Measurements from ENCODE around the gene LIMK1. TPM values are rescaled to one million over a fixed set of nuclear protein-coding genes. Genes with fewer than 3 reads are reported as not detected.

LIMK1 gene
- total and polyA plus RNA-seq, 4 donors, result 0.63 to 4.1 (median 3.4) TPM

DNA sequence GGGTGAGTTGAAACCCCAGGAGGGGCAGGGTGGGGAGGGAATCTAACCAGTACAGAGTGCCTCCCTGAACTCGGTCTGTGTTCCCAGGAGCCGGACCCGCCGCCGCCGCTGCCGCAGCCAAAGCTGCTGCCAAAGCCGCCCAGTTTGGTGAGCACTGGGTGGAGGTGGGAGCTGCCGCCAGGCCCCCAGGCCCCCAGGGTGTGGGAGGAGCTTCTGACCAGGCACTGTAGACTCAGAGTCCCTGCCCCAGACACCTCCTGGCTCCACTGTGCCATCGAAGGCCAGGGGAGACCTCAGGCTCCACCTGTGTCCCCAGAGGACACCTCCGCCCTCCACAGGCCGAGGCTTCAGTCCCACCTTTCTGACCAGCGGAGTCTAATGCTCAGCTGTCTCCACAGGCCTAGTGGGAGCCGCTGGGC is 20.4 kb upstream of the LIMK1 start:
- Histone ChIP-seq H3K9ac (ENCODE audit: low read depth in 1 of 2, low read length in 2 of 2) (no peak overlapping the region), H3K36me3 (ENCODE audit: control insufficient read depth in 4 of 4, insufficient read depth in 3 of 4, low read depth in 1 of 4, low read length in 3 of 4) (no peaks in the 10 kb centered on the region), H3K27ac (ENCODE audit: low read depth in 1 of 2, low read length in 2 of 2) (no peak overlapping the region), H3K9me3 (ENCODE audit: control insufficient read depth in 4 of 4, low read length in 3 of 4) (no peaks in the 10 kb centered on the region), H3K27me3 (ENCODE audit: control insufficient read depth in 4 of 4, insufficient read depth in 4 of 4, low read length in 3 of 4) (no peaks in the 10 kb centered on the region), H3K4me3 (ENCODE audit: low read depth in 1 of 3, low read length in 3 of 3) (no peak overlapping the region), H3K4me1 (ENCODE audit: control insufficient read depth in 4 of 4, insufficient read depth in 4 of 4, low read length in 3 of 4) (peaks cover 3 to 15% (median 8%) of the 10 kb centered on the region in 4 donors)
- WGBS, result 95% methylated on average over 14 of the region's 14 CpGs
- DNase-seq (ENCODE audit: low spot score), result no peak
- no peak for TF ChIP-seq JUND (IDR thresholded peaks at IDR 0.05)
- no peak for TF ChIP-seq MAX (IDR thresholded peaks at IDR 0.05)
- no peak for TF ChIP-seq RXRA (IDR thresholded peaks at IDR 0.05)
- TF ChIP-seq, protein P1, sequence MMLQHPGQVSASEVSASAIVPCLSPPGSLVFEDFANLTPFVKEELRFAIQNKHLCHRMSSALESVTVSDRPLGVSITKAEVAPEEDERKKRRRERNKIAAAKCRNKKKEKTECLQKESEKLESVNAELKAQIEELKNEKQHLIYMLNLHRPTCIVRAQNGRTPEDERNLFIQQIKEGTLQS (IDR thresholded peaks at IDR 0.05), result no peak
- TF ChIP-seq, protein P2, sequence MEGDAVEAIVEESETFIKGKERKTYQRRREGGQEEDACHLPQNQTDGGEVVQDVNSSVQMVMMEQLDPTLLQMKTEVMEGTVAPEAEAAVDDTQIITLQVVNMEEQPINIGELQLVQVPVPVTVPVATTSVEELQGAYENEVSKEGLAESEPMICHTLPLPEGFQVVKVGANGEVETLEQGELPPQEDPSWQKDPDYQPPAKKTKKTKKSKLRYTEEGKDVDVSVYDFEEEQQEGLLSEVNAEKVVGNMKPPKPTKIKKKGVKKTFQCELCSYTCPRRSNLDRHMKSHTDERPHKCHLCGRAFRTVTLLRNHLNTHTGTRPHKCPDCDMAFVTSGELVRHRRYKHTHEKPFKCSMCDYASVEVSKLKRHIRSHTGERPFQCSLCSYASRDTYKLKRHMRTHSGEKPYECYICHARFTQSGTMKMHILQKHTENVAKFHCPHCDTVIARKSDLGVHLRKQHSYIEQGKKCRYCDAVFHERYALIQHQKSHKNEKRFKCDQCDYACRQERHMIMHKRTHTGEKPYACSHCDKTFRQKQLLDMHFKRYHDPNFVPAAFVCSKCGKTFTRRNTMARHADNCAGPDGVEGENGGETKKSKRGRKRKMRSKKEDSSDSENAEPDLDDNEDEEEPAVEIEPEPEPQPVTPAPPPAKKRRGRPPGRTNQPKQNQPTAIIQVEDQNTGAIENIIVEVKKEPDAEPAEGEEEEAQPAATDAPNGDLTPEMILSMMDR (IDR thresholded peaks at IDR 0.05; ENCODE audit: low read depth, low read length, missing input control), result no peak
- no peak for TF ChIP-seq RAD21 (IDR thresholded peaks at IDR 0.05)
- TF ChIP-seq FOXA1 (IDR thresholded peaks at IDR 0.05), result no peak
- TF ChIP-seq, protein P3, sequence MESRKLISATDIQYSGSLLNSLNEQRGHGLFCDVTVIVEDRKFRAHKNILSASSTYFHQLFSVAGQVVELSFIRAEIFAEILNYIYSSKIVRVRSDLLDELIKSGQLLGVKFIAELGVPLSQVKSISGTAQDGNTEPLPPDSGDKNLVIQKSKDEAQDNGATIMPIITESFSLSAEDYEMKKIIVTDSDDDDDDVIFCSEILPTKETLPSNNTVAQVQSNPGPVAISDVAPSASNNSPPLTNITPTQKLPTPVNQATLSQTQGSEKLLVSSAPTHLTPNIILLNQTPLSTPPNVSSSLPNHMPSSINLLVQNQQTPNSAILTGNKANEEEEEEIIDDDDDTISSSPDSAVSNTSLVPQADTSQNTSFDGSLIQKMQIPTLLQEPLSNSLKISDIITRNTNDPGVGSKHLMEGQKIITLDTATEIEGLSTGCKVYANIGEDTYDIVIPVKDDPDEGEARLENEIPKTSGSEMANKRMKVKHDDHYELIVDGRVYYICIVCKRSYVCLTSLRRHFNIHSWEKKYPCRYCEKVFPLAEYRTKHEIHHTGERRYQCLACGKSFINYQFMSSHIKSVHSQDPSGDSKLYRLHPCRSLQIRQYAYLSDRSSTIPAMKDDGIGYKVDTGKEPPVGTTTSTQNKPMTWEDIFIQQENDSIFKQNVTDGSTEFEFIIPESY (IDR thresholded peaks at IDR 0.05), result no peak
- TF ChIP-seq GABPA (IDR thresholded peaks at IDR 0.05 in 1 of 2, conservative IDR thresholded peaks at IDR 0.05 in 1 of 2), result no peak
- TF ChIP-seq EGR1 (IDR thresholded peaks at IDR 0.05; ENCODE audit: low read depth in 2 of 2), result no peak
- TF ChIP-seq, protein P4, sequence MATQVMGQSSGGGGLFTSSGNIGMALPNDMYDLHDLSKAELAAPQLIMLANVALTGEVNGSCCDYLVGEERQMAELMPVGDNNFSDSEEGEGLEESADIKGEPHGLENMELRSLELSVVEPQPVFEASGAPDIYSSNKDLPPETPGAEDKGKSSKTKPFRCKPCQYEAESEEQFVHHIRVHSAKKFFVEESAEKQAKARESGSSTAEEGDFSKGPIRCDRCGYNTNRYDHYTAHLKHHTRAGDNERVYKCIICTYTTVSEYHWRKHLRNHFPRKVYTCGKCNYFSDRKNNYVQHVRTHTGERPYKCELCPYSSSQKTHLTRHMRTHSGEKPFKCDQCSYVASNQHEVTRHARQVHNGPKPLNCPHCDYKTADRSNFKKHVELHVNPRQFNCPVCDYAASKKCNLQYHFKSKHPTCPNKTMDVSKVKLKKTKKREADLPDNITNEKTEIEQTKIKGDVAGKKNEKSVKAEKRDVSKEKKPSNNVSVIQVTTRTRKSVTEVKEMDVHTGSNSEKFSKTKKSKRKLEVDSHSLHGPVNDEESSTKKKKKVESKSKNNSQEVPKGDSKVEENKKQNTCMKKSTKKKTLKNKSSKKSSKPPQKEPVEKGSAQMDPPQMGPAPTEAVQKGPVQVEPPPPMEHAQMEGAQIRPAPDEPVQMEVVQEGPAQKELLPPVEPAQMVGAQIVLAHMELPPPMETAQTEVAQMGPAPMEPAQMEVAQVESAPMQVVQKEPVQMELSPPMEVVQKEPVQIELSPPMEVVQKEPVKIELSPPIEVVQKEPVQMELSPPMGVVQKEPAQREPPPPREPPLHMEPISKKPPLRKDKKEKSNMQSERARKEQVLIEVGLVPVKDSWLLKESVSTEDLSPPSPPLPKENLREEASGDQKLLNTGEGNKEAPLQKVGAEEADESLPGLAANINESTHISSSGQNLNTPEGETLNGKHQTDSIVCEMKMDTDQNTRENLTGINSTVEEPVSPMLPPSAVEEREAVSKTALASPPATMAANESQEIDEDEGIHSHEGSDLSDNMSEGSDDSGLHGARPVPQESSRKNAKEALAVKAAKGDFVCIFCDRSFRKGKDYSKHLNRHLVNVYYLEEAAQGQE (IDR thresholded peaks at IDR 0.05), result no peak
- no peak for TF ChIP-seq FOXA2 (IDR thresholded peaks at IDR 0.05)
- TF ChIP-seq HNF4A (conservative IDR thresholded peaks at IDR 0.05), result no peak
- no peak for TF ChIP-seq YY1 (IDR thresholded peaks at IDR 0.05)

DNA sequence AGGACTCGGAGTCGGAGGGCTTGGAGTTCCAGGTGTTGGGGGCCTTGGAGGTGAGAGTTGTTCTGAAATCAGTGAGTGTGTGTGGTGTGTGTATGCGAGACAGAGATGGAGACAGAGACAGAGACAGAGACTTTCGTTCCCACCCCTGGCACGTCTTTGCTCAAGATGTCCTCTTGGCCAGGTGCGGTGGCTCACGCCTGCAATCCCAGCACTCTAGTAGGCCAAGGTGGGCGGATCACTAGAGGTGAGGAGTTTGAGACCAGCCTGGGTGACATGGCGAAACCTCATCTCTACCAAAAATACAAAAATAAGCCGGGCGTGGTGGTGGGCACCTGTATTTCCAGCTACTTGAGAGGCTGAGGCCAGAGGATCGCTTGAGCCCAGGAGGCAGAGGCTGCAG is 20.0 kb upstream of the LIMK1 start:
- H3K4me3 ChIP-seq (ENCODE audit: low read depth in 1 of 3, low read length in 3 of 3), result no peak overlapping the region
- no peaks in the 10 kb centered on the region for H3K27me3 ChIP-seq (ENCODE audit: control insufficient read depth in 4 of 4, insufficient read depth in 4 of 4, low read length in 3 of 4)
- TF ChIP-seq HNF4G (IDR thresholded peaks at IDR 0.05), result no peak
- TF ChIP-seq, protein P2 (IDR thresholded peaks at IDR 0.05; ENCODE audit: low read depth, low read length, missing input control), result no peak
- TF ChIP-seq RXRA (IDR thresholded peaks at IDR 0.05), result no peak
- no peak for TF ChIP-seq FOXA1 (IDR thresholded peaks at IDR 0.05)
- TF ChIP-seq, protein P4 (IDR thresholded peaks at IDR 0.05), result no peak
- no peak for TF ChIP-seq YY1 (IDR thresholded peaks at IDR 0.05)
- TF ChIP-seq FOXA2 (IDR thresholded peaks at IDR 0.05), result no peak
- TF ChIP-seq, protein P1 (IDR thresholded peaks at IDR 0.05), result no peak
- WGBS, result 97% methylated on average over 12 of the region's 12 CpGs
- no peak for DNase-seq (ENCODE audit: low spot score)
- H3K27ac ChIP-seq (ENCODE audit: low read depth in 1 of 2, low read length in 2 of 2), result no peak overlapping the region
- peaks cover 3 to 15% (median 8%) of the 10 kb centered on the region in 4 donors for H3K4me1 ChIP-seq (ENCODE audit: control insufficient read depth in 4 of 4, insufficient read depth in 4 of 4, low read length in 3 of 4)
- H3K9ac ChIP-seq (ENCODE audit: low read depth in 1 of 2, low read length in 2 of 2), result no peak overlapping the region
- H3K36me3 ChIP-seq (ENCODE audit: control insufficient read depth in 4 of 4, insufficient read depth in 3 of 4, low read depth in 1 of 4, low read length in 3 of 4), result no peaks in the 10 kb centered on the region
- no peaks in the 10 kb centered on the region for H3K9me3 ChIP-seq (ENCODE audit: control insufficient read depth in 4 of 4, low read length in 3 of 4)

Measured in liver (tissue), 9 donors.